HL-60 (cell line): ENCODE measurements around the gene TIMMDC1.

Experiments
- DNase-seq, 2 experiments: peaks; one replicate each; pipeline ENCODE4 v3.0.0-alpha.2; 2010 to 2020; ENCODE audit warnings: low read depth in 1 of 2, low spot score in 1 of 2
- H3K27ac ChIP-seq: fragments of 250-450 bp; sonication (Bioruptor Pico); replicated peaks from 2 replicates; pipeline ENCODE4 v1.5.1; 2020; ENCODE audit warnings: mild to moderate bottlenecking, moderate library complexity
- H3K27me3 ChIP-seq: fragments of 250-450 bp; sonication (Bioruptor Pico); 2 replicates; pipeline ENCODE4 v1.5.1; 2021; ENCODE audit warnings: mild to moderate bottlenecking, moderate library complexity; ENCODE audit not compliant: insufficient read depth, poor library complexity, severe bottlenecking
- H3K4me3 ChIP-seq: replicated peaks from 2 replicates; pipeline ENCODE4 v1.5.1; 2011; ENCODE audit warnings: mild to moderate bottlenecking, control low read depth, low read length; ENCODE audit not compliant: insufficient read depth
- GABPA ChIP-seq: IDR thresholded peaks from 2 replicates; pipeline ENCODE4 v1.6.1; 2012; ENCODE audit warnings: low read depth
- POLR2AphosphoS5 ChIP-seq: IDR thresholded peaks from 2 replicates; pipeline ENCODE4 v1.6.1; 2012; ENCODE audit warnings: low read depth
- SPI1 ChIP-seq: IDR thresholded peaks from 2 replicates; pipeline ENCODE4 v1.6.1; 2012; ENCODE audit warnings: low read depth, mild to moderate bottlenecking, borderline replicate concordance
- TF ChIP-seq, protein P1 (sequence below): IDR thresholded peaks from 2 replicates; pipeline ENCODE4 v1.6.1; 2012; ENCODE audit warnings: low read depth; ENCODE audit not compliant: insufficient replicate concordance
- TF ChIP-seq, protein P2 (sequence below): IDR thresholded peaks from one replicate; pipeline ENCODE4 v1.5.1; 2011; ENCODE audit warnings: low read length, control low read depth, inconsistent platforms; ENCODE audit not compliant: insufficient read depth

TIMMDC1 gene

DNA sequence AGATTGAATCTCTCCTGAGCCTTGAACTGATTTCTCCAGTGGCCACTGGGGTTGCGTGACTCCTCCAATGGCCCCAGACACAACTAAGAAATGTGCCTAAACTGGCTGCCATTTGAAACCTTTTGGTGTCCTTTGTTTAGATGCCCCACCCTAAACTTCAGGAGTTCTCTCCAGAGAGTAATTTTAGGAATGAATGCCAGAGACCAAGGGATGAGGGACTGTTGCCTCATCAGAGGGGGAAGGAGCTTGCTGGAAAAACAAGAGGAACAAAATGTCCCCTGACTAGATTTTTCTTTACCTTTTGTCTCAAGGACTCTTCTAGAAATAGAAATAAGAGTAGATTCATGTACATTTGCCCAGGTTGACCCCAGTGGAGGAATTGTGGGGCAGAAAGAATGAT, 72.9 kb downstream of the TIMMDC1 start:
- Histone ChIP-seq H3K4me3 (no peak overlapping the region), H3K27ac (no peak overlapping the region), H3K27me3 (no peaks in the 10 kb centered on the region)
- TF ChIP-seq GABPA (no peak), SPI1 (no peak), POLR2AphosphoS5 (no peak)
- TF ChIP-seq, protein P1, sequence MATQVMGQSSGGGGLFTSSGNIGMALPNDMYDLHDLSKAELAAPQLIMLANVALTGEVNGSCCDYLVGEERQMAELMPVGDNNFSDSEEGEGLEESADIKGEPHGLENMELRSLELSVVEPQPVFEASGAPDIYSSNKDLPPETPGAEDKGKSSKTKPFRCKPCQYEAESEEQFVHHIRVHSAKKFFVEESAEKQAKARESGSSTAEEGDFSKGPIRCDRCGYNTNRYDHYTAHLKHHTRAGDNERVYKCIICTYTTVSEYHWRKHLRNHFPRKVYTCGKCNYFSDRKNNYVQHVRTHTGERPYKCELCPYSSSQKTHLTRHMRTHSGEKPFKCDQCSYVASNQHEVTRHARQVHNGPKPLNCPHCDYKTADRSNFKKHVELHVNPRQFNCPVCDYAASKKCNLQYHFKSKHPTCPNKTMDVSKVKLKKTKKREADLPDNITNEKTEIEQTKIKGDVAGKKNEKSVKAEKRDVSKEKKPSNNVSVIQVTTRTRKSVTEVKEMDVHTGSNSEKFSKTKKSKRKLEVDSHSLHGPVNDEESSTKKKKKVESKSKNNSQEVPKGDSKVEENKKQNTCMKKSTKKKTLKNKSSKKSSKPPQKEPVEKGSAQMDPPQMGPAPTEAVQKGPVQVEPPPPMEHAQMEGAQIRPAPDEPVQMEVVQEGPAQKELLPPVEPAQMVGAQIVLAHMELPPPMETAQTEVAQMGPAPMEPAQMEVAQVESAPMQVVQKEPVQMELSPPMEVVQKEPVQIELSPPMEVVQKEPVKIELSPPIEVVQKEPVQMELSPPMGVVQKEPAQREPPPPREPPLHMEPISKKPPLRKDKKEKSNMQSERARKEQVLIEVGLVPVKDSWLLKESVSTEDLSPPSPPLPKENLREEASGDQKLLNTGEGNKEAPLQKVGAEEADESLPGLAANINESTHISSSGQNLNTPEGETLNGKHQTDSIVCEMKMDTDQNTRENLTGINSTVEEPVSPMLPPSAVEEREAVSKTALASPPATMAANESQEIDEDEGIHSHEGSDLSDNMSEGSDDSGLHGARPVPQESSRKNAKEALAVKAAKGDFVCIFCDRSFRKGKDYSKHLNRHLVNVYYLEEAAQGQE = no peak
- TF ChIP-seq, protein P2, sequence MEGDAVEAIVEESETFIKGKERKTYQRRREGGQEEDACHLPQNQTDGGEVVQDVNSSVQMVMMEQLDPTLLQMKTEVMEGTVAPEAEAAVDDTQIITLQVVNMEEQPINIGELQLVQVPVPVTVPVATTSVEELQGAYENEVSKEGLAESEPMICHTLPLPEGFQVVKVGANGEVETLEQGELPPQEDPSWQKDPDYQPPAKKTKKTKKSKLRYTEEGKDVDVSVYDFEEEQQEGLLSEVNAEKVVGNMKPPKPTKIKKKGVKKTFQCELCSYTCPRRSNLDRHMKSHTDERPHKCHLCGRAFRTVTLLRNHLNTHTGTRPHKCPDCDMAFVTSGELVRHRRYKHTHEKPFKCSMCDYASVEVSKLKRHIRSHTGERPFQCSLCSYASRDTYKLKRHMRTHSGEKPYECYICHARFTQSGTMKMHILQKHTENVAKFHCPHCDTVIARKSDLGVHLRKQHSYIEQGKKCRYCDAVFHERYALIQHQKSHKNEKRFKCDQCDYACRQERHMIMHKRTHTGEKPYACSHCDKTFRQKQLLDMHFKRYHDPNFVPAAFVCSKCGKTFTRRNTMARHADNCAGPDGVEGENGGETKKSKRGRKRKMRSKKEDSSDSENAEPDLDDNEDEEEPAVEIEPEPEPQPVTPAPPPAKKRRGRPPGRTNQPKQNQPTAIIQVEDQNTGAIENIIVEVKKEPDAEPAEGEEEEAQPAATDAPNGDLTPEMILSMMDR = no peak
- DNase-seq = no peak

DNA sequence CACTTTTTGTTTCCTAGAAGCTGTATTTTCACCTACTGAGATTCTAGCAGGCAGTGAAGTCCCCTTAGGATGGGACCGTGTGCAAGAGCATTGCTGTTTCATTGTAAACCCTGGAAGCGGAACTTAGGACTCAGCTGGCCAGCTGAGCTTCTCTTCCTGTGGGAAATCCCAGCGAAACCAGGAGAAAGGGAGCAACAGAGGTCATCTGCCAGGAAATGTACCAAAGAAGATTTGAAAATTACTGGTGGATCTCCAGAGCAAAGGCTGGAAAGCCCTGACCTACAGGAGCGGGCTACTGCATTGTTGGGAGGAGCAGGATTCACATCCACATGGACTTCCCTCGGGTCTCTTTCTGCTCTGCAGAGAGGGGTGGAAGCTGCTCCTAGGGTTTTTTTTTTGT, 73.3 kb downstream of the TIMMDC1 start:
- Histone ChIP-seq H3K27ac (no peak overlapping the region), H3K27me3 (no peaks in the 10 kb centered on the region), H3K4me3 (no peak overlapping the region)
- TF ChIP-seq, protein P1 = no peak
- TF ChIP-seq POLR2AphosphoS5 = no peak
- no peak for DNase-seq
